ENCODE results near the gene ZNF385C. TPM values are rescaled to one million over a fixed set of nuclear protein-coding genes. Genes with fewer than 3 reads are reported as not detected.
"Not testable (repeated sequence)": the region's sequence is repeated elsewhere in the genome, so short reads cannot be mapped to it uniquely, and the experiment has no call there.

Gene ZNF385C
- total RNA-seq, 4 donors from 2014 or later: 0.53 to 1.3 TPM; not detected in 2

DNA sequence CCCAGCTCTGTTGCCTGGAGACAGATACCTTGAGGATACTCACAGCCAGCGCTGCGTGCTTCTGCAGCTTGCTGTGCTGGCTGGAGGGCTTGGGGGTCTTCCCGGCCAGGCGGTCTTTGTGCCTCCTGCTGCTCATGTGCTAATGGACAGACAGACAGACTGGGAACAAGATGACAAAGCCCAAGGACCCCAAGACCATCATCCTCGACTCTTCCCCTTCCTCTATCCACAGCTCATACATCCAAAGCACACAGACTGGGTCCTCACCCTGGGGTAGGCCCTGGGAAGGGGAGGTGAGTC lies 70.7 kb downstream of the ZNF385C start:
- no peak for DNase-seq
- Histone ChIP-seq H3K9me3 (no peaks in the 10 kb centered on the region), H3K4me3 (no peak overlapping the region), H3K27ac (no peak overlapping the region), H3K36me3 (peaks cover 0 to 18% (median 0%) of the 10 kb centered on the region in 3 donors), H3K4me1 (peaks cover 0 to 17% (median 2%) of the 10 kb centered on the region in 4 donors), H3K27me3 (no peaks in the 10 kb centered on the region)
- no peak for TF ChIP-seq POLR2A (IDR thresholded peaks at IDR 0.05)
- TF ChIP-seq, protein P1, sequence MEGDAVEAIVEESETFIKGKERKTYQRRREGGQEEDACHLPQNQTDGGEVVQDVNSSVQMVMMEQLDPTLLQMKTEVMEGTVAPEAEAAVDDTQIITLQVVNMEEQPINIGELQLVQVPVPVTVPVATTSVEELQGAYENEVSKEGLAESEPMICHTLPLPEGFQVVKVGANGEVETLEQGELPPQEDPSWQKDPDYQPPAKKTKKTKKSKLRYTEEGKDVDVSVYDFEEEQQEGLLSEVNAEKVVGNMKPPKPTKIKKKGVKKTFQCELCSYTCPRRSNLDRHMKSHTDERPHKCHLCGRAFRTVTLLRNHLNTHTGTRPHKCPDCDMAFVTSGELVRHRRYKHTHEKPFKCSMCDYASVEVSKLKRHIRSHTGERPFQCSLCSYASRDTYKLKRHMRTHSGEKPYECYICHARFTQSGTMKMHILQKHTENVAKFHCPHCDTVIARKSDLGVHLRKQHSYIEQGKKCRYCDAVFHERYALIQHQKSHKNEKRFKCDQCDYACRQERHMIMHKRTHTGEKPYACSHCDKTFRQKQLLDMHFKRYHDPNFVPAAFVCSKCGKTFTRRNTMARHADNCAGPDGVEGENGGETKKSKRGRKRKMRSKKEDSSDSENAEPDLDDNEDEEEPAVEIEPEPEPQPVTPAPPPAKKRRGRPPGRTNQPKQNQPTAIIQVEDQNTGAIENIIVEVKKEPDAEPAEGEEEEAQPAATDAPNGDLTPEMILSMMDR (IDR thresholded peaks at IDR 0.05): no peak

GRCh38 chr17:42026857-42027589 lies 71.2 kb downstream of the ZNF385C start:
- Histone ChIP-seq H3K9me3 (no peaks in the 10 kb centered on the region), H3K4me1 (peaks cover 0 to 17% (median 2%) of the 10 kb centered on the region in 4 donors), H3K27me3 (no peaks in the 10 kb centered on the region), H3K36me3 (peaks cover 0 to 24% (median 0%) of the 10 kb centered on the region in 3 donors), H3K4me3 (no peak overlapping the region), H3K27ac (no peak overlapping the region)
- TF ChIP-seq POLR2A (IDR thresholded peaks at IDR 0.05): no peak
- TF ChIP-seq, protein P1 (IDR thresholded peaks at IDR 0.05): no peak
- no peak for DNase-seq

DNA sequence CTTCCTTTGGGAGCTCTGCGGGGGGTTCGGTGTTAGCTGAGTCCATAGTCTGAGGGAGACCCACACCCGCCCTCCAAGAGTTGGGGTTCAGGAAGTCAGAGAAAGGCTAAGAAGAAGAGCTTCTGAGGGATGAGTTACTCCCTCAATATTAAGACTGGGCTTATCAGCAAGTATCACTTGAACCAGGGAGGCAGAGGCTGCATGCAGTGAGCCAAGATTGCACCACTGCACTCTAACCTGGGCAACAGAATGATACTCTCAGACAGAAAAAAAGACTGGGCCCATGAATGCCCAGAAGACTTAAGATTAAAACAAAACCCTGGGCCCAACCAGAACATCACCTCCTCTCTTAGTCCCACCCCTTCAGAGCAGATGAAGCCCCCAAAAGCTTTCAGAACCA lies 72.3 kb downstream of the ZNF385C start:
- no peak for DNase-seq
- H3K27ac ChIP-seq: no peak overlapping the region
- no peak for TF ChIP-seq POLR2A (IDR thresholded peaks at IDR 0.05)
- TF ChIP-seq, protein P1 (IDR thresholded peaks at IDR 0.05): no peak

GRCh38 chr17:42025191-42025579 lies 73.1 kb downstream of the ZNF385C start:
- Histone ChIP-seq H3K27ac (peak overlapping the region; percentile 32 to 58 (median 45)), H3K36me3 (peaks cover 0 to 24% (median 0%) of the 10 kb centered on the region in 3 donors), H3K4me1 (peaks cover 0 to 28% (median 5%) of the 10 kb centered on the region in 4 donors), H3K27me3 (no peaks in the 10 kb centered on the region), H3K9me3 (no peaks in the 10 kb centered on the region), H3K4me3 (no peak overlapping the region)
- TF ChIP-seq, protein P1 (IDR thresholded peaks at IDR 0.05): no peak
- TF ChIP-seq POLR2A (IDR thresholded peaks at IDR 0.05): no peak
- no peak for DNase-seq

More for the DNA sequence above, 72.3 kb downstream of the ZNF385C start:
- no peaks in the 10 kb centered on the region for H3K9me3 ChIP-seq
- H3K4me1 ChIP-seq: peaks cover 0 to 22% (median 2%) of the 10 kb centered on the region in 4 donors
- H3K27me3 ChIP-seq: no peaks in the 10 kb centered on the region
- H3K36me3 ChIP-seq: peaks cover 0 to 24% (median 0%) of the 10 kb centered on the region in 3 donors
- no peak overlapping the region for H3K4me3 ChIP-seq

GRCh38 chr17:42023524-42024349 lies 74.5 kb downstream of the ZNF385C start:
- H3K27me3 ChIP-seq: no peaks in the 10 kb centered on the region
- peaks cover 0 to 28% (median 5%) of the 10 kb centered on the region in 4 donors for H3K4me1 ChIP-seq
- TF ChIP-seq, protein P1 (IDR thresholded peaks at IDR 0.05): no peak
- TF ChIP-seq POLR2A (IDR thresholded peaks at IDR 0.05): no peak
- no peaks in the 10 kb centered on the region for H3K9me3 ChIP-seq
- peaks cover 0 to 24% (median 0%) of the 10 kb centered on the region in 3 donors for H3K36me3 ChIP-seq
- H3K27ac ChIP-seq: peak overlapping the region in 3 of 4 donors; percentile 33 to 58 (median 57)
- H3K4me3 ChIP-seq: no peak overlapping the region
- DNase-seq: no peak

- not testable (repeated sequence) for DNase-seq, H3K27ac ChIP-seq, H3K27me3 ChIP-seq, H3K9me3 ChIP-seq
- H3K4me3 ChIP-seq: peak overlapping the region in 3 of 4 donors; percentile 70 to 76 (median 75)
- peaks cover 0 to 42% (median 7%) of the 10 kb centered on the region in 4 donors for H3K4me1 ChIP-seq
- H3K36me3 ChIP-seq: peaks cover 0 to 24% (median 0%) of the 10 kb centered on the region in 3 donors
Measured at GRCh38 chr17:42020845-42021244, 77.4 kb downstream of the ZNF385C start.
